GM19372 (cell line): ENCODE data around the gene GPR12.

Experiments used
- ATAC-seq: cut with Tn5 transposase; IDR thresholded peaks from one replicate; pipeline ENCODE4 v1.9.1; 2021; ENCODE audit warnings: mild to moderate bottlenecking, low read depth, moderate library complexity; ENCODE audit not compliant: unreplicated experiment

GPR12 gene

GRCh38 chr13:26706381-26706780, 54.2 kb downstream of the GPR12 start:
- no peak for ATAC-seq

DNA sequence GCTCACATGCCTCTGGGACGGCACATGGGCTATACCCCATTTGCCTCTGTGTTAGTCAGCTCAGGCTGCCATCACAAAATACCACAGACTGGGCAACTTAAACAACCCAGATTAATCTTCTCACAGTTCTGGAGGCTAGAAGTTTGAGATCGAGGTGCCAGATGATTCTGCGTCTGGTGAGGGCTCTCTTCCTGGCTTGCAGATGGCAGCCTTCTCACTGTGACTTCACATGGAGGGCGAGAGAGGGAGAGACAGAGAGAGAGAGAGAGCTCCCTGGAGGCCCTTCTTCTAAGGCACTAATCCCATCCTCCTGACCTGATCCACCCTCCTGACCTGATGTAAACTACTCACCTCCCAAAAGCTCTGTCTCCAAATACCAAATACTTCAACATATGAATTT, 55.0 kb downstream of the GPR12 start:
- no peak for ATAC-seq
